NB4 (cell line): ENCODE measurements around the gene RNF157.

Source experiments
- MYC ChIP-seq: IDR thresholded peaks from 2 replicates; pipeline ENCODE4 v1.6.1; 2011; ENCODE audit warnings: low read depth, low read length
- POLR2A ChIP-seq: IDR thresholded peaks from 2 replicates; pipeline ENCODE4 v1.6.1; 2011; ENCODE audit warnings: mild to moderate bottlenecking; ENCODE audit not compliant: insufficient read length; ENCODE audit errors: extremely low read depth
- TF ChIP-seq, protein P1 (sequence below): IDR thresholded peaks from one replicate; pipeline ENCODE4 v1.5.1; 2012; ENCODE audit warnings: low read depth, low read length
- TF ChIP-seq, protein P2 (sequence below): IDR thresholded peaks from 2 replicates; pipeline ENCODE4 v1.6.1; 2011; ENCODE audit warnings: low read depth, low read length

DNA sequence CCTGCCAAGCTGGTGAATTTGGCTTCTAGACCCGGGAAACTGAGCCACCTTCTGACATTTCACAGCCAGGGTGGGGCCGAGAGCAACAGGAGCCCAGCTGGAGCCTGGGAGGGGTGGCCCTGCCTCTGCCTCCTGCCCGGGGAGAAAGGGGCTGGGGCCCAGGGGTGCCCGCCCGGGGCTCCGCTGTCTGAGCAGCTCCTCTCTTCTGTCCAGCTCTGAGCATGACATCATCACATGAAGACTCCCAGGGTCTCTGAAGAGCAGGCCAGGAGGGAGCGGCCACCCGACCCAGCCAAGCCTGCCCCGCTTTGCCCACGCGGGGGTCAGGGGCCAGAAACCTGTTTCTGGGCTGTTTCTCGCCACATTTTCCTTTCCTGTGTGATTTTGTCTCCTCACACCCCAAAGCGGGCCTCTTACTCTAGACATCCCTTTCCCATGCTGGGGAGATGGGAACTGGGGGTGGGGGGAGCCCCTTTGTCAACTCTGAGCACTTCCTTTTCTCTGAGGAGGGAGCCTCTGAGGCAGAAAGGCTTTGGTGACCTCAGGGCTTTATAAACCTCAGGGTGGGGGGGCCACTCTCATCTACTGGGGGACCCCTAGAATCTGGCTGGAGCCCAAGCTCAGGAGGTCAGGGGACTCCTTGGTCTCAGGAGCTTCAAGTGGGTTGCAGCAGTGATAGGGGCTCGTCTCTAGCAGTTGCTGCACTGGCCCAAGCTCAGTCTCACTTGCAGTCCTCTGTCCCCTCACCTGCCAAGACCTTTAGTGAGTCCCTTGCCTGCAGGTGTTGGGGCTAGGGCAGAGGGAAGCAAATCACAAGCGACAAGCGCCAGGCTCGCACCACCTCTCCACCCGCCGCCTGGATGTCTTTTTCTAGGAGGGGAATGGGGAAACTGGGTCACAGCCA, 32.5 kb upstream of the RNF157 start:
- TF ChIP-seq, protein P1, sequence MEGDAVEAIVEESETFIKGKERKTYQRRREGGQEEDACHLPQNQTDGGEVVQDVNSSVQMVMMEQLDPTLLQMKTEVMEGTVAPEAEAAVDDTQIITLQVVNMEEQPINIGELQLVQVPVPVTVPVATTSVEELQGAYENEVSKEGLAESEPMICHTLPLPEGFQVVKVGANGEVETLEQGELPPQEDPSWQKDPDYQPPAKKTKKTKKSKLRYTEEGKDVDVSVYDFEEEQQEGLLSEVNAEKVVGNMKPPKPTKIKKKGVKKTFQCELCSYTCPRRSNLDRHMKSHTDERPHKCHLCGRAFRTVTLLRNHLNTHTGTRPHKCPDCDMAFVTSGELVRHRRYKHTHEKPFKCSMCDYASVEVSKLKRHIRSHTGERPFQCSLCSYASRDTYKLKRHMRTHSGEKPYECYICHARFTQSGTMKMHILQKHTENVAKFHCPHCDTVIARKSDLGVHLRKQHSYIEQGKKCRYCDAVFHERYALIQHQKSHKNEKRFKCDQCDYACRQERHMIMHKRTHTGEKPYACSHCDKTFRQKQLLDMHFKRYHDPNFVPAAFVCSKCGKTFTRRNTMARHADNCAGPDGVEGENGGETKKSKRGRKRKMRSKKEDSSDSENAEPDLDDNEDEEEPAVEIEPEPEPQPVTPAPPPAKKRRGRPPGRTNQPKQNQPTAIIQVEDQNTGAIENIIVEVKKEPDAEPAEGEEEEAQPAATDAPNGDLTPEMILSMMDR = no peak
- TF ChIP-seq POLR2A = no peak
- TF ChIP-seq, protein P2, sequence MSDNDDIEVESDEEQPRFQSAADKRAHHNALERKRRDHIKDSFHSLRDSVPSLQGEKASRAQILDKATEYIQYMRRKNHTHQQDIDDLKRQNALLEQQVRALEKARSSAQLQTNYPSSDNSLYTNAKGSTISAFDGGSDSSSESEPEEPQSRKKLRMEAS = no peak
- TF ChIP-seq MYC = no peak
